Transverse colon (tissue), 4 donors: ENCODE measurements around the gene PAN3. TPM values are rescaled to one million over a fixed set of nuclear protein-coding genes. Genes with fewer than 3 reads are reported as not detected.

Source experiments
- DNase-seq: peaks from one replicate; pipeline ENCODE4 v3.0.0-alpha.2; 2019
- H3K27ac ChIP-seq, 4 donors: fragments of 200-600 bp; sonication (generic); 2 replicates each; pipeline ENCODE4 v1.5.1; 2016 to 2018; ENCODE audit warnings: inconsistent platforms in 4 of 4
- H3K27me3 ChIP-seq: fragments of 200-600 bp; sonication (generic); 2 replicates; pipeline ENCODE4 v1.5.1; 2017; ENCODE audit warnings: inconsistent platforms
- H3K36me3 ChIP-seq, 4 donors: fragments of 200-600 bp; sonication (generic); 2 replicates each; pipeline ENCODE4 v1.5.1; 2017 to 2019; ENCODE audit warnings: inconsistent platforms in 4 of 4
- H3K4me1 ChIP-seq, 4 donors: fragments of 200-600 bp; sonication (generic); 2 replicates each; pipeline ENCODE4 v1.5.1; 2017 to 2020; ENCODE audit warnings: inconsistent platforms in 4 of 4
- H3K4me3 ChIP-seq, 4 donors: fragments of 200-600 bp; sonication (generic); 1 replicate in 1 of 4; 2 replicates in 3 of 4; pipeline versions ENCODE4 v1.5.1 to v1.6.1; 2017 to 2019; ENCODE audit warnings: inconsistent platforms in 4 of 4
- H3K9me3 ChIP-seq, 2 donors: fragments of 200-600 bp; sonication (generic); 2 replicates each; pipeline ENCODE4 v1.5.1; 2017 to 2019; ENCODE audit warnings: inconsistent platforms in 2 of 2
- CTCF ChIP-seq, 5 experiments: fragments of 200-600 bp in 3 of 5; fragments of 450-650 bp in 2 of 5; sonication (generic) in 3 of 5; IDR thresholded peaks; 1 replicate in 2 of 5; 2 replicates in 3 of 5; pipeline ENCODE4 v1.5.1; 2016 to 2017; ENCODE audit warnings: antibody characterized with exemption in 5 of 5, inconsistent platforms in 3 of 5, mild to moderate bottlenecking in 2 of 5, moderate library complexity in 1 of 5
- EP300 ChIP-seq: sonication (generic); formaldehyde crosslinking; IDR thresholded peaks from one replicate; pipeline ENCODE4 v1.6.1; 2017; ENCODE audit warnings: antibody characterized with exemption, low read depth
- POLR2A ChIP-seq: fragments of 450-650 bp; IDR thresholded peaks from one replicate; pipeline ENCODE4 v1.6.1; 2016; ENCODE audit warnings: antibody characterized with exemption, mild to moderate bottlenecking, moderate library complexity
- POLR2AphosphoS5 ChIP-seq, 3 donors: sonication (generic); formaldehyde crosslinking; IDR thresholded peaks; one replicate each; pipeline ENCODE4 v1.6.1; 2016; ENCODE audit warnings: antibody characterized with exemption in 3 of 3
- WGBS, 2 donors: methylation state at CpG; one replicate each; pipeline ENCODE4 v1.1.5; 2018; ENCODE audit warnings: low coverage in 1 of 2; 5-methylcytosine and 5-hydroxymethylcytosine counted together
- in situ Hi-C, 4 donors: fragments of 200-750 bp; cut with MboI; loops; one replicate each; pipeline versions ENCODE4 v1.15.0 to v1.15.1; 2017; ENCODE audit warnings: low sequenced_read_pairs in 3 of 4, low pct_ligation_motif_present in 1 of 4, low pct_unique_long_range_greater_than_20kb in 1 of 4
- intact Hi-C: fragments of 100-400 bp; cut with DNase I; formaldehyde crosslinking; loops from one replicate; pipeline ENCODE4 v1.15.1; 2023; ENCODE audit warnings: low total_unique reads
- total RNA-seq, 4 donors: library from RNA; depleted of rRNA; stranded (reverse); fragments of >200 nt; gene quantifications; one replicate each; pipeline ENCODE4 v1.1.0, GENCODE V29; 2016

Gene PAN3
- total RNA-seq, 4 donors from 2014 or later: 28.3 to 107 (median 46.6) TPM

DNA sequence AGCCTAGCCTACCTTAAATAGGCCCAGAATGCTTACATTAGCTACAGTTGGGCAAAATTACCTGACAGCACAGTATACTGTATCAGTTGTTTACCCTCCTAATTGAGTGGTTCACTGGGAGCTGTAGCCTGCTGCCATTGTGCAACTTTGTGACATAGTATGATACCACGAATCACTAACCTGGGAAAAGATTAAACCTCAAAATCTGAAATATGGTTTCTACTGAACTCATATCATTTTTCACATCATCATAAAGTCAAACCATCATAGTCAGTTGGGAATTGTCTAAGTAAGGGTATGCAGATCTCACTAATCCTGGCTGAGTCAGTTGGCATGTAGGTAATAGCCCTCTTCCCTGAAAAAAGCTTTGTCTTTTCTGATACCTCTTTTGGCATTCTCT is 9.2 kb downstream of the PAN3 start:
- WGBS, 2 donors: 68 to 100% methylated on average over 1 of the region's 1 CpG
- in situ Hi-C loops: no loop called here
- peaks cover 0 to 9% (median 0%) of the 10 kb centered on the region in 4 donors for H3K4me1 ChIP-seq

GRCh38 chr13:28159057-28159456 is 20.7 kb downstream of the PAN3 start:
- WGBS, 2 donors: 93 to 100% methylated on average over 4 of the region's 4 CpGs
- TF ChIP-seq POLR2AphosphoS5 (IDR thresholded peaks at IDR 0.05) (no peak), CTCF (IDR thresholded peaks at IDR 0.05) (no peak), EP300 (no peak), POLR2A (no peak)
- Histone ChIP-seq H3K27me3 (no peaks in the 10 kb centered on the region), H3K4me1 (peaks cover 21 to 41% (median 30%) of the 10 kb centered on the region in 4 donors), H3K9me3 (no peaks in the 10 kb centered on the region), H3K27ac (no peak overlapping the region), H3K36me3 (no peaks in the 10 kb centered on the region), H3K4me3 (no peak overlapping the region)
- in situ Hi-C loops: no loop called here
- no peak for DNase-seq
- intact Hi-C loops: no loop called here

More for the DNA sequence above, 9.2 kb downstream of the PAN3 start:
- H3K27ac ChIP-seq: no peak overlapping the region
- H3K9me3 ChIP-seq: no peaks in the 10 kb centered on the region
- H3K4me3 ChIP-seq: no peak overlapping the region
- intact Hi-C loops: no loop called here
- no peaks in the 10 kb centered on the region for H3K36me3 ChIP-seq
- TF ChIP-seq CTCF (IDR thresholded peaks at IDR 0.05) (no peak), EP300 (no peak)
- no peak for DNase-seq
- no peaks in the 10 kb centered on the region for H3K27me3 ChIP-seq

DNA sequence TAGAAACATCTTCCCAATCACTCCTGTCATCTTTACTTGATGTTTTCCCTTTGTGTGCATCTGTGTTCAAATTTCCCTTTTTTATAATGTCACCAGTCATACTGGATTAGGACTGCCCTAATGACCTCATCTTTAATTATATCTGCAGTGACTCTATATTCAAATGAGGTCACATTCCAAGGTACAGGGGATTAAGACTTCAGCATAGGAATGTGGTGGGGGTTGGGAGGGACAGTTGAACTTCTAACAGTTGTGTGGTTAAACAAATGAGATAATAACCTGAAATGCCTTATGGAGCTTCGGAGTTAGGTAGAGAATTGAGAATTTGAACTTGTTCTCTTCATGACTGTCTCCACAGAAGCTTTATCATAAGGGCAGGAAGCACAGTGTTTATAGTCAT is 23.0 kb downstream of the PAN3 start:
- intact Hi-C loops: no loop called here
- H3K36me3 ChIP-seq: no peaks in the 10 kb centered on the region
- TF ChIP-seq CTCF (IDR thresholded peaks at IDR 0.05) (no peak), POLR2AphosphoS5 (IDR thresholded peaks at IDR 0.05) (peak in 1 of 3 donors; percentile 28)
- in situ Hi-C loops: no loop called here
- peak; percentile 24 for DNase-seq
- H3K27me3 ChIP-seq: no peaks in the 10 kb centered on the region
- no peak overlapping the region for H3K4me3 ChIP-seq
- peak overlapping the region in 2 of 4 donors; percentile 31 to 50 for H3K27ac ChIP-seq
- no peaks in the 10 kb centered on the region for H3K9me3 ChIP-seq
- H3K4me1 ChIP-seq: peaks cover 21 to 55% (median 34%) of the 10 kb centered on the region in 4 donors
- WGBS, 2 donors: 22 to 41% methylated on average over 1 of the region's 1 CpG

DNA sequence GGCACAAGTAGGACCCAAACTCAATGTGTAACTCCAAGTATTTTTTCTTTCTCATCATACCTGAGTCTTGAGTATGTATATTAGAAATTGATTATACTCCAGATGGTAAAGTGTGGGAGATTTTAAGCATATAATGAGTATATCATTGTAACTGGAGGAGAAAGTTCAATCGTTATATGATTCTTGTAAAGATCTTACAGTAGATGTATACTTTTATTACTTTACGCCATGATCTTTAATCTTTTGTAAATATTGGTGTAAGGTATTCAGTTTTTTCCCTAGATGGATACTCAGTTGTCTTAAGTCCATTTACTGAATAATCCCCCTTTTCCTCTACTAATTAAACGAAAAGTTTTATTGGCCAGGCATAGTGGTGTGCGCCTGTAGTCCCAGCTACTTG is 25.2 kb downstream of the PAN3 start:
- Histone ChIP-seq H3K9me3 (no peaks in the 10 kb centered on the region), H3K4me1 (peaks cover 21 to 59% (median 34%) of the 10 kb centered on the region in 4 donors)
- no peak for DNase-seq

More for the DNA sequence above, 25.2 kb downstream of the PAN3 start:
- intact Hi-C loops: no loop called here
- Histone ChIP-seq H3K4me3 (no peak overlapping the region), H3K27me3 (no peaks in the 10 kb centered on the region), H3K36me3 (no peaks in the 10 kb centered on the region), H3K27ac (no peak overlapping the region)
- WGBS, 2 donors: 56 to 66% methylated on average over 2 to 4 of the region's 4 CpGs
- TF ChIP-seq POLR2AphosphoS5 (IDR thresholded peaks at IDR 0.05) (peak in 1 of 3 donors; percentile 10), CTCF (IDR thresholded peaks at IDR 0.05) (no peak)
- in situ Hi-C loops: no loop called here
